ENCODE data around the gene NF1.
"Not testable (repeated sequence)": the region's sequence is repeated elsewhere in the genome, so short reads cannot be mapped to it uniquely, and the experiment has no call there.

The NF1 gene

GRCh38 chr17:31299624-31300023, 204.8 kb downstream of the NF1 start:
- no peak for DNase-seq

- DNase-seq, result no peak
Observed at GRCh38 chr17:31307640-31308039, 212.9 kb downstream of the NF1 start.

- no peak for DNase-seq
Observed at GRCh38 chr17:31308372-31309334, 213.9 kb downstream of the NF1 start.

GRCh38 chr17:31309556-31309955, 214.8 kb downstream of the NF1 start:
- DNase-seq, result no peak

- DNase-seq, result no peak
Observed at GRCh38 chr17:31310260-31310659, 215.5 kb downstream of the NF1 start.

- no peak for DNase-seq
Observed at GRCh38 chr17:31310886-31311285, 216.1 kb downstream of the NF1 start.

GRCh38 chr17:31311526-31311925, 216.7 kb downstream of the NF1 start:
- no peak for DNase-seq

GRCh38 chr17:31312223-31312622, 217.4 kb downstream of the NF1 start:
- DNase-seq, result not testable (repeated sequence)

- no peak for DNase-seq
Observed at GRCh38 chr17:31313982-31314781, 219.4 kb downstream of the NF1 start, which contains the start of gene EVI2B. Gene EVI2B (minus strand): TSS chr17:31314054. CDS start chr17:31305609, 8,445 bp downstream.

- DNase-seq, result no peak
Observed at GRCh38 chr17:31314782-31315100, 220.0 kb downstream of the NF1 start.

GRCh38 chr17:31318298-31318801, 223.6 kb downstream of the NF1 start:
- DNase-seq, result no peak

- DNase-seq, result no peak
Observed at GRCh38 chr17:31318851-31319661, 224.3 kb downstream of the NF1 start.

- no peak for DNase-seq
Observed at GRCh38 chr17:31320241-31320640, 225.5 kb downstream of the NF1 start.

GRCh38 chr17:31320791-31321190, 226.0 kb downstream of the NF1 start:
- DNase-seq, result no peak

GRCh38 chr17:31321481-31321880, 226.7 kb downstream of the NF1 start, which contains the start of gene EVI2A:
Gene EVI2A (minus strand): TSS chr17:31321622. CDS start chr17:31319013, 2,609 bp downstream.
- no peak for DNase-seq

- no peak for DNase-seq
Observed at GRCh38 chr17:31321966-31322365, 227.2 kb downstream of the NF1 start.

GRCh38 chr17:31323551-31323950, 228.8 kb downstream of the NF1 start:
- DNase-seq, result no peak

- no peak for DNase-seq
Observed at GRCh38 chr17:31327534-31328159, 232.9 kb downstream of the NF1 start.

GRCh38 chr17:31328160-31328535, 233.4 kb downstream of the NF1 start:
- DNase-seq, result no peak

GRCh38 chr17:31329221-31329620, 234.4 kb downstream of the NF1 start:
- no peak for DNase-seq

- no peak for DNase-seq
Observed at GRCh38 chr17:31339906-31340661, 245.3 kb downstream of the NF1 start.

Measured in NCI-H2227 treated with DMSO at 0.1 percent for 48 hours (cell line).